ENCODE results near the gene NHS.

Gene NHS

DNA sequence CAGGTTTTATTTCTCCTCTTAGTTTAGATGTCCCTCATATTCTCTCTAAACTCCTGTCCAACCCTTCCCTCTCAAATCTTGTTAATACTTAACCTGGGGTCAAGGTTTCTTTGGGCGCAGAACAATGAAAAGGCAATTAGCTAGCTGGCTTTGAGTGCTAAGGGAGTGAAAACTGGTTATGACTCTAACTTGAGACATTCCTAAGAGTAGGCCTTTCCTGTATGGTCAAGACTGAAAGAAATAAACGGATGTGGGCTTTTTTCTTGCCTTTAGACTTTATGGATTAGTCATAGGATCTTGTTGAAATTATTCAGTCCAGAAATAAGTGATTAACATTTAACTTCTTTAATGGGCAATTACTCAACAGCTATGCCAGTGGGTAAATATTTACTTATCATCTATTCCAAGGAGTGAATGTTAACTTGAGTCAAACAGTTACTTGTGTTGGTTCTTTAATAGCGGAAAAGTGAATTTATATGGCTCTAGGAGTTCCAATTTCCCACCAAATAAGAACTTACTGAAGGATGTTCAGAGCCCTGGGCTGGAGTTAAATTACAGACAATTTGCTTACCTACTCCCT lies 220.5 kb downstream of the NHS start:
- no peak for DNase-seq

DNA sequence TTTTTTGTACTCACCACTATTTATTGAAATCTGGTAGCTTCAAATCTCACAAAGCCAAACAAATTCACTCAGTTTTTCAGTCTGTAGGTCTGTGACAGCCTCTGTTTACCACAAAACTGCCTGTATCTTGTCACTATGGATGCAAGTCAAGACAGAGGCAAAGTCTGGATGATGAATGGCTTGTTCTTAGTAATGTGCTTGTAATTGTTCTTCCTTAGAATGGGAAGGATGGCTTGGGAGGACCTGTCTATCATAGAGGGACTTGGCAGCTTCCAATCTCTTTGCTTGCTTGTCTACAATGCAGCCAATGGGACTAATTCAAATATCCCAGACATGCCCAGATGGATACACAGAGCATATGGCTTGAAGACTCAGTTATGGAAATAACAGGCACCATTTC lies 221.1 kb downstream of the NHS start:
- DNase-seq: no peak

DNA sequence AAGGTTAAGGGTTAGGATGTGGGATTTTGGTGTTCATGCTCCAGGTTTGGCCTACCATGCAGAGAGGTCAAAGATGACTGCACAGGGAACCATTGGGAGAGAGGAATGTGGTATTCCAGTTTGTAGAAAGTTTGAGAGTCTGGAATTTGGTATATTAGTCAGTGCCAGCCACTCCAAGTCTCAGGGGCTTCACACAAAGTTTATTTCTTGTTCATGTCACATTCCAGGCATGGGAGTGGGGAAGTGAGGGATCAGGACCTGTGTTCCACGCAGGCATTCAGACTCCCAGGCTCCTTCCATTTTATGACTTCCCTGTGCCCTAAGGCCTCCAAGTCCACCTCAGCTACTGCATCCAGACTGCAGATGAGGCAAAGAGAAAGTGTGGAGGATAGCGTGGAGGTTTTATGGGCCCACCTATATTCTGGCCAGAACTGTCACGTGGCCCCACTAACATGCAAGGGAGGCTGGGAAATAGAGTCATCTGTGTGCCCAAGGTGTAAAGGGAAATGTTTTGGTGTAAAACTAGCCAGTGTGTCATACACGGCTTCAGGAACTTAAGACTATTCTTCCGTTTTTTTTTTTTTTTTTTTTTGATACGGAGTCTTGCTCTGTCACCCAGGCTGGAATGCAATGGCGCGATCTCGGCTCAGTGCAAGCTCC lies 221.7 kb downstream of the NHS start:
- DNase-seq: no peak

DNA sequence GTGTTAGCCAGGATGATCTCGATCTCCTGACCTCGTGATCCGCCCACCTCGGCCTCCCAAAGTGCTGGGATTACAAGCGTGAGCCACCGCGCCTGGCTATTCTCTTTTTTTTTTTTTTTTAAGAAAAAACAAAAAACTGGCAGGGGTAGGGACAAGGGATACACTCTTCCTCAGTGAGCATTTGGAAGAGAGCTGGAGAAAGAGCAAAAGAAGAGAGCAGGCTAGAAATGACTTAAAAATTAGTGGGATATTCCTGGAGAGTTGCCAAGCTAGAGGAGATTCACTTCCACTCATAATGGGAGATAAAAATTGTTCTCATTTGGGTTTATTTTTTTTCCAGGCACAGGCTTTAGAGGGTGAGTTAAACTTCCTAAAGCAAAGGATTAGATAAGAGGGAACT lies 222.3 kb downstream of the NHS start:
- no peak for DNase-seq

DNA sequence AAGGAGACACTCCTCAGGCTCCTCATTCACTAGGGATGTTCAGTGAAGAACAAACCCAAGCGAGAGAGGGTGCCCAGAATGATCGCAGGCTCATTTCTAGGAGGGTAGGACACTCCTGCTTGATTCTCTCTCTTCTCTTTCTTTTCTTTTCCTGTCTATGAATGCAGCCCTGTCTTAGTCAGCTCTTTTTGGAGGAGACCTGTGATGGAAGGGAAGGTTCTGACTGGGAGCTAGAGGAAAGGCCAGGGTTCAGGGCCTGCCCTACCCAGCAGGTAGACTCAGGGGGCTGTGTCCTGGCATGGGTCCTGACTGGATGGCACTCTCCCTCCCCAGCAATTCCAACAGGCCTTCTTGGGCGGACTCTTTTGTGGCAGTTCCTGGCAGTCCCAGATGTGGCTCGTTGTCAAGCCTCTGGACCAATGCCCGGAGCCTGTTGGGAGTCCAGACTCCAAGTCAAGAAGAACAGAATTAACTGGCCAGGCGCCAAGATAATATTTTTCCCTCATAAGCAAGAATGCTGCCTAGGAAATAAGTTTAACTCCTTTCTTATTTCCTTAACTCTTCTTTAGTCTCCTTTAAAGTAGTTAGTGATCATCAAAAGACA lies 222.9 kb downstream of the NHS start:
- no peak for DNase-seq

DNA sequence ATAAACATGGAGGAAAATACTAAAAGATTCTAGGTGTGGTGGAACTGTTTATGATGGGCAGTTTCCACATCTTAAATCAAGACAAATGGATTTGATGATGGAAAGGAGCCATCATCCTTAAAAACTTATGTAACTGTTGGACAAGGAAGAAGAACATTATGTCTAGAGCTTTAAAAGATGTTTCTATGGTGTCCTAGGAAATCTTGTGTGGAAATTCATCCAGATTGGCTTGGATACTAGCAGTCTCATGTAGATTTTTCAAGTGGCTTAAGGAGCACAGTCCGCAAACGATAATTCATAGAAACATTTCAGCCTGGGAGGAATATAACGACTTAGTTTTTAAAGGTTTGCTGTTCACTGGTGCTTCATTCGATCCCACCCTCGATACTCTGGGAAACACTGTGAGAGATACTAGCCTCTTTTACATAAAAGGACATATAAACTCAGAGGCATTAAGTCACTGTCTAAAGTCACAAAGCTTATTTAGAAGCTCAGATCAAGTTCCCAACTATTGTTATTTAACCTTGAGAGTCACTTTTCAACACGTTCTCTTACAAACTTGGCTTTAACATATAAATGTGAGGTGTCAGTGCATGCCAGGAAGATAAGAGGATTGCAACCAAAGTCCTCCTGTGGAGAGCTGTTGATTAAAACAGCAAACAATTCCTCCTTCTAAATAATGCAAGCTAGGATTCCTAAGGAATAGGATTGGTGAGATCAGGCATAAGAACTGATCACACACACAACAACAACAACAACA lies 226.6 kb downstream of the NHS start:
- DNase-seq: no peak

DNA sequence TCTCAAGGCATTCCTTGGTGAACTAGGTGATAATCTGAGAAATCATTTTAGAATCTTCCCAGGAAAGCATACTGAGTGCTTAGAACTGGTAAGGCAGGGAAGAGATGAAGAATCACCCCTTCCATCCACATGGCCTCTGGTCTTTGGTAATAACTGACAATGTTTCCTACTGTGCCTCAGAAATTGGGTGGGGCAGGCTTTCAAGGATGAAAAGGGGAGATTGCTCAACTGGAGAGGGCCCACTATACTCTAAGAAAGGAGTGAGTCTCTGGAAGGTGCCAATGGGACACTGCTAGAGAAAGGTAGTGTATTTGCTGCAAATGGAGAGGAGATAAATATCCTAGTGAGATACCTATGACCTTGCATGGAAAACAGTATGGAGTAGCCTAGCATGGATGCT lies 227.2 kb downstream of the NHS start:
- no peak for DNase-seq

DNA sequence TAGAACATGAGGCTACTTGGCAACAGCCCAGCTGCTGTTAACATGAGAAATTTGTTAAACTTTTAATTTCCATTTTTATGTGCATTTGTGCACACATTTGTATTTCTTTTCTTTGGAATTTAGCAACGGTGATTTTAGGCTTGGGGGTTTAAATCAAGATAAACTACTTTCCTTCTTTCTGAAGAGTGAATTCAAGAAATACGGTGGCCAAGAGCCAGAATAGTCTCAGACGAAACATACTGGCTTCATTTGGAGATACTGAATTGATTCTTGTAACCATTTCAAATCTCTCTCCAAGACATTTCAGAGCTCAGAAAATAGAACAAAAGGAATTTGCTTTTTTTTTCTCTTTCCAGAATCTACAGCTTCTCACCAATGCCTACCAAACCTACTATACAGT lies 228.2 kb downstream of the NHS start:
- no peak for DNase-seq

DNA sequence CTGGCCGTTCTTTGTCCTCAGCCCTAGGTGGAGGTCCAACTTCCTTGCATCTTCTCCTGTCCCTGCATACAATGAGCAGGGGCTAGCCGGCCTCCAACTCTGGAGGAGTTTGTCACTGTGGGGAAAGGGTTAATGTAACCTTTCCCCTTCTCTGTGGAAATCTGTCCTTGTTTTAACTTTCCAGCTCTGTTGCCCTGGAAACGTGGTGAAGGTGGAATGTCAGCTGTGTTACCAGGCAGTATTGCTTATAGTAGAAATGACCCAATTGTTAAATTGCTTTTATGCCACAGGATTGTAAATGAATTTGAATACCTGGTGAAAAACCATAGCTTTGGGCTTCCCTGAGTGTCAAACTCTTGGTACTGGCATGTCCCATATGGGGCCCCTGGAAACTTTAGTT lies 230.7 kb downstream of the NHS start:
- DNase-seq: no peak

DNA sequence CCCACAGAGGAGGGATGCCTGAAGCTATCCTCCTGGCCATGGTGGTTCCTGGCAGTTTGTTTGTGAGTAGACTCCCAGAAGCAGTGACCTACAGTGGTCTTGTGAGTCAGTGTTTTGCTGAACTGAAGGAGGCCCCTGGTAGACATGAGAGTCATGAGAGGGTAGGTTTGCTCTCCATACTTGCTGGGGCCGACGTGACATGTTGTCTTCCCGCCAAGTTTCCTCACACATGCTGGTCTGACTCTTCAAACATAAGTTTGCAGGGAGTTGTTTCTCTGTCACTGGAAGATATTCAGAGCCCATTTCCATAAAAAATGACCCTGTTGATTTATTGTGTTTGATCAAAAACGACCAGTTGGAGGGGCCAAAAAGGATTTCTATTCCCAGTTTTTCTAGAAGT lies 231.2 kb downstream of the NHS start:
- no peak for DNase-seq

DNA sequence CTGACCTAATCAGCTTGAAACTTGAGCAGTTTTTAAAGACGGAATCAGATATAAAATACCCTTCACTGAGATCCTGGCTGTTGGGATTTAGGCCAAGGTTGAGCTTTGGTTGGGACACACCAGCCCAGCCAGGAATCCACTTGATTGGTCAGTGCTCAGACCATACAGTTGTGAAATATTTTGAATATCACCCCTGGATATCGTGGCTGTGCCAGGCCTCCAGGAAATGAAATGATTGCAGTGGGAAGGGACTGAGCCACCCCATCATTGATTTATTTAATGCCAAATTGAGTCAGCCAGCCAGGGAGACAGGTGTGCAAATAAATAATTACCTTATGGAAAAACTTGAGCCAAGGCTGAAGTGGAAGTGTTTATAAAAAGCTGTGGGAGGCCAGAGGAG lies 233.9 kb downstream of the NHS start:
- DNase-seq: no peak

DNA sequence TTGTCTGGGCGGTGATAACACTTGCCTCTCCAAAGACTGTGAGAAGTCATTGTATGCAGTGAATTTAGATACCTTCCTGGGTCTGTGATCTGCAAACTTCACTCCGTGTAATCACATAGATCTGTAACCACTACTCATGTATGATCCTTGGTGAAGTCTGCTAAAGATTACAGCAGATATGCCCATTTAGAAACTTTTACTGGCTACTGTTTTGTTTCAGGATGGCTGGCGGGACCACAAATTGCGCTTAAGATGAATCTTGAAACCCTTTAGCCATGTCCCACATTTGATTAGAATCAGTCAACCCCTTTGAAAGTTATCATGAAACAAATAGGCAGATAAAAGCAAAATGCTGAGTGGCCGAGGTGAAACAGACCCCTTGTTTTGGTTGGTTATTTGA lies 235.8 kb downstream of the NHS start:
- DNase-seq: no peak

DNA sequence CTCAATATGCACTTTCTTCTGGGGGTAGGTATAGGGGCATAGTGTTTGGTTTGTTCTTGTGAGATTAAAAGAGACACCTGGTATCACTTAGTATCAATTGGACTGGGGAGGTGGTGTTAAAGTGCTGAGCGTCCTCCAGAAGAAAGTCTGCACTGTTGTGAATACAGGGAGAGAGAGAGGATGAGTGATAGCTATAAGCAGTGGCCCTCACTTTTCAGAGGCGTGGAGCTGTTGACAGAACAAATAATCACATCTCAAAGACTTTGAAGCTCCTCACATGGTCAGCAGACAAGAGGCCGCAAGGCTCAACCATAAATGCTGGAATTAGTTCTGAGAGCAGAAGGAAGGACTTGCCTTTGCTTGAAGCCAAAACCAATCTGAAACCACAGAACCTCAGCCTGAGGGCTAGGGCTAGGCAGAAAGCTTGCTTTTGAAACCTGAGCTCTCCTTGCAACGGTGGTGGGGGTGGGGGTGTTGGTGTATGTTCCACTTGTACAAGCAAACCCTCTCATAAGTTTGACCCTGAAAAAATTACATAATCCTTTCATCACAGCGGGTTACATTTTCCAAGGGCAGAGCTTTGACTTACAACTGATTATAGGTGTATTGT lies 239.1 kb downstream of the NHS start:
- no peak for DNase-seq

DNA sequence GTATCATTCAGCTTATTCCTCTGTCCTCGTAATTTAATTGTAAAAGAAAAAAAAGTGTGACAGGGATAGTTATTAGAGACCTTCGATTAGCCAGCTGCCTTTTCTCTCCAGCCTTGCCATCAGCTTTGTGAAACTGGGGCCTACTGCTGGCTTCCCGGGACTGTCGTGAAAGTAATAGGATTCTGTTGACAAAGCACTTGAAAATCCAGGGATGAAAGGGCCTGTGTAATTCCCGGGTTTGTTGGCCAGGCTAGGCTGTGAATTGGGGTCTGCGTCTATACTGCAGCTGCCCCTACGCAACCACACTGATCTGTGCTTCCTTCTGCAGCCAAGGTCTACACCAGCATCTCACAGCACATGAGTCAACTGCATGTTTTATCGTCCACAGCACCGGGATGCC lies 241.9 kb downstream of the NHS start:
- DNase-seq: no peak

DNA sequence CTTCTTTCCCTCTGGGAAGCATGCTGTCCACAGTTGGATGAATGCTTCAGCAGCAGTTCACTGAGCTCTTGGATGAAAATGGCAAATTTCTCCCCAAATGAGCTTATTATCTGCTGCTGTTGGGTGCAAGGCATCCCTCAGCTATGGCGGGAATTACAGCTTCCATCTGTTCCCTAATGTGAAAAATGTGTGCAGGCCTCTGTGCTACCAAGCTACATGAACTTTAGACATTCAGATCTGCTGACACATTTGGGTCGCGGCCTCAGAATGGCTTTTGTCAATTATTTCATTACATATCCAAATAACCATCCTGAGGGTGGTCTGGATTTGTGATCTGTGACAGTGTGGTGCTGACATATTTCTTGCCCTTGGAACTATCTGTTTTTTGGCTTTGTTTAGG lies 242.8 kb downstream of the NHS start:
- DNase-seq: no peak

DNA sequence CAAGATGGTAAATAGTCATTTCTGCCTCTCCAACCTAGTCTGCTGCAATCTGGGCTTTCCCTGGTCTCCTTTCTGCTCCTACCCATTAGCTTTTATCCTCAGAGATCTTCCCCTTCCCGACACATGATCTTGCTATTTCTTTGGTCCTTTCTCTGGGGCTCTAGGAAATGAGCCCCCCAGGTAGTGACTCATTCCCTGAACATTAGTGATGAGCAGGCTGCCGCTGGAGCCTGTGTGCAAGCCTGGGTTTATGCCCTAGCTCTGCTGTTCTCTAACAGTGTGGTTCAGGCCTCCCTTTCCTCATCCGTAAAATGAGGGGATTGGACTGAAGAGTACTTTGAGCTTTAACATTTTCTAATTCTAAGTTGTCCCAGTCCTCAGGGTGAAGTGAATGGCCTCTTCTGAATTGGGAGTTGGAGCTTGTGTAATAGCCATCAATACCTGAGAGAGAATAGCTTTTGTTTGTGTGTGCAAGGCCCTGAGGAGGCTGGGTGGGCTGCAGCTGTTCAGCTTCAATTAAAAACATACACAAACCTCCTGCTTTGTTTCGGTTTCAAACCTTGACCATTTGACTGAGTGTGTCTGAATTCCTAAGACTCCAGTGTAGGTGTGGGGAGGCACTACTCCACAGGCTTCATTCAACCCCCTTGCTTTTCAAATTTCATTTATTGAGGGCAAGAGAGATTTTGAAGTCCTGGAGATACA lies 246.7 kb downstream of the NHS start:
- no peak for DNase-seq

DNA sequence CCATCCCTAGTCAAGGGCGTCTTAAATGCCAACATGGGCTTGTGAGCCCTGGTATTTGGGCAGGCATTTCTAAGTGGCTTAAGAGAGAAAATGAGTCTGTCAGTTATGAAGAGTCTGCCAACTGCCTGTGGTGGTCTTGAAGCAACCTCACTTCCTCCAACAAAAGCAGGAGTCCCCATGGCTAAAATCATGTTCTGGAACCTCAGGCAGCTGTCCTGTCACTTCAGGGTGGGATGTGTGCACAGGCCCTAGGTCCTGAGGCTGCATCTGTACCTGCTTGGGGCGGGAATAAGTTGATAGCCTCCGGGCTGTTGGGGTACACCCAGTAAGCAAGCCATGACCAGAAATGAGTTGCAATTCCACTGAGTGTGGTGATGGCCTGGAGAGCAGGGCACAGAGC lies 247.3 kb downstream of the NHS start:
- no peak for DNase-seq

DNA sequence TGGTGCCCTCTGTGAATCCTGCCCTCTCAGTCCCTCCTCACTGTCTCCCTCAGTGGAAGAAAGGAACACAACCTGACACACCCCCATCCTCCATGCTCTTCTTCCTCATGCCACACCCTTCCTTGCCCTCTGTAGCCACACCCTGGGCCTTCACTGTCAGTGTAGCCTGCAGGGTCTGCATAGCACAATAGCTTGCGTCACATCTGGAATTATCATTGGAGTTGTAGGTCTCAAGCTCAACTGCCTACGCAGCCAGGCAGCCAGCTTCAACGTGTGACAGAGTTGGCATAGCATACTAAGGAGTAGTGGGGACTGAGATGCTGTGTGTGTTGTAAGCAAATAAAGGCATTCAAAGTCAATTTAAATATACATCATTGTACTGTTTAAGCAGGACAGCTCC lies 248.8 kb downstream of the NHS start:
- DNase-seq: no peak

DNA sequence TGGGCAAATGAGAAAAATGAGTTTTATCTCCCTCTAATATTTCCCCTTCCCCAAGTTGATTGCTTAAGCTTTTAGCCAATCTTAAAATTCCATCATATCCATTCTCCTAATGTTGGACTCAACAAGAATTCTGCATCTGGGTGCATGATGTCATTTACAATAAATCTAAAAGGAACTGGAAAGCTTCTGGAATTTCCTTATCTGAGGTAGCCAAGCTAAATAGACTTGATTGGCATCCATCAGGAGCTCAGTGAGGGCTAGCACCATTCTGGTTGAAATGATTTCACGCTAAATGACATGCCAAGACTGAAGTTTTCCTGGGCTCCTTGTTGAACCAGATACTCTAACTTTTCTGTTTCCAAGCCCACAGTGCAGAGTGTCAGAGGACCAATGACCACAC lies 252.0 kb downstream of the NHS start:
- no peak for DNase-seq

DNA sequence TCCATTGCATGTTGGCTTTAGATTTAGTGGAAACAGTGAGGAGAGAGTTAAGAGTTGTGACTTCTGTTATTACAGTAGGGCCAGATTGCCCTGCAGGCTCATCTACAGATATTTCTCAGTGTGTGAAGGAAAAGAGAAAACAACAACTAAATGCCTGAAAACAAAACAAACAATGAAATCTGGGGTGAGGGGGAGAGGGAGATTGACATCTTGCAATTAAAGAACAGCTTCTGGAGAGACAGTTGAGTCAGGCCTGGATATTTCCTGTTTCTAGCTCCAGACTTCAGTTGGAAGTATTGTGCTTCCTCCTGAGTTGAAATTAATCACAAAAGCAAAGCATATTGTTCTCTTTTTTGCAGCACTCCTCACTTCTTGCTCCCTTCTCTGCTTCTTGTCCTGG lies 254.0 kb downstream of the NHS start:
- no peak for DNase-seq

DNA sequence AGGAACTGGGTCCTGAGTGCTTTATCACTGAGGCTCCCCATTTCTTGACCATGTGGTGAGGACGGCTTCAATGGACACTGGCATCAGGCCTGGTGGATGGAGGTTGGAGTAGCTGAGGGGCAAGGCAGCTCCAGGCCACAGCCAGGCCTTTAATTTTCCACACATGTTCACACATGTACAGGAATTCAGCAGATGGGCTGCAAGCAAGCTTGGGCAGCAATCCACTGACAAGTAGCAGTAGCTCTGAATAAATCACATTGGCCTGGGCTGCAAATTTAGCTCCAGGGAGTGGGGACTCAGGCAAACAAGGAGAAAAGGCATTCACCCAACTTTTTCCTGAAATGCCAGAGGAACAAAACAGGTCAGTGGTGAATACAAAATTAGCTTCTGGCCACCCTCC lies 254.5 kb downstream of the NHS start:
- DNase-seq: no peak

DNA sequence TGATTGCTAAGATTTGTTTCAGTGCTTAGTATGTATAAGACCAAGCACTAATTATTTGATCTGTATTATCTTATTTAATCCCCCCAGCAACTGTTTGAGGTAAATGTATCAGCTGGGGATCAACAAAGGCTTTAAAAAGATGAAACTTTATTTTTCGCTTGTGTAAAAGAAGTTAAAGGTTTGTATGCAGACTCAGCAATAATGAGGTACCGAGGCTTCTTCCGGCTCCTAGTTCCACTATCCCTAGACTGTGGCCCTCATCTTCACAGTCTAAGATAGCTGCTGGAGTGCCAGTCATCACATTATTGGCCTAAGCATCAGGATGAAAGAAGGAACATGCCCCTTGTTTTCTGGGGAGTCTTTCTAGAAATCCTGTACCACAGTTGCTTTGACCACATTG lies 256.6 kb downstream of the NHS start:
- DNase-seq: no peak

DNA sequence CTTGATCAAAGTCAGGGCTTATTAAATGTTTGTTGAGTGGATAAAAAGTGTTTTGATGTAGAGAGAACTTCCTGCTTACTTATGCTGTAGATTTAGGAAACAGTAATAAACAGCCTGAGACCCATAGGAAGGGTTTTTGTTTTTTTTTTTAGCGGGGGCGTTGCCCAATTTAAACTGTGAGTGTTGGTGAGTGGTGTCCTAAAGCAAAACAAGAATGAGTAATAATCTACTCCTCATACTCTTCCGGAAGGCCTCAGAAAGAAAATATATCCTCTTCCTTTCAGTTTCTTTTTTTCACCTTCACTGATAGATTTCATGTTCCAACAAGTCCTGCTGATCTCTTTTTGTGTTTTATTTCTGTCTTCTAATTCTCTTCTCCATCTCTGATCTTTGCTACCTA lies 257.9 kb downstream of the NHS start:
- no peak for DNase-seq

Measured in activated CD4-positive, alpha-beta T cell treated with anti-CD3 and anti-CD28 coated beads, Interleukin-2, amount 50 U/mL, for 4 hours (primary cell).